ENCODE data around the gene GNB1L. TPM values are rescaled to one million over a fixed set of nuclear protein-coding genes. Genes with fewer than 3 reads are reported as not detected.
A peak's percentile ranks its signal among the peaks of the same experiment; 100 is the strongest.

Gene GNB1L
- total and polyA plus RNA-seq, 9 of the 15 experiments (the other 6 are each of a cell fraction or from before 2014, with no cell fraction given): 0.56 to 50.5 (median 10.2) TPM

- TF ChIP-seq USF1 (CRISPR knock-in tag; IDR thresholded peaks at IDR 0.05) (0 out of 2 replicates have a peak, but pooled peaks have one; percentile 39), MLLT1 (IDR thresholded peaks at IDR 0.05) (no peak), PHF8 (IDR thresholded peaks at IDR 0.05; ENCODE audit: borderline replicate concordance, low read length) (peak; percentile 7; the same call in 1 of the 2 replicates), PHTF2 (CRISPR knock-in tag; IDR thresholded peaks at IDR 0.05) (no peak), CEBPG (CRISPR knock-in tag; IDR thresholded peaks at IDR 0.05) (peak; percentile 11; the same call in 1 of the 2 replicates), CEBPG (tag; conservative IDR thresholded peaks at IDR 0.05 in 1 of 2, IDR thresholded peaks at IDR 0.05 in 1 of 2) (no peak), PTTG1 (tag; IDR thresholded peaks at IDR 0.05; ENCODE audit: low read depth) (no peak), MTA3 (IDR thresholded peaks at IDR 0.05; ENCODE audit: borderline replicate concordance) (no peak), TEAD4 (IDR thresholded peaks at IDR 0.05; ENCODE audit: low read length) (no peak), TEAD4 (CRISPR knock-in tag; IDR thresholded peaks at IDR 0.05; ENCODE audit: borderline replicate concordance) (0 out of 2 replicates have a peak, but pooled peaks have one; percentile 61), TSC22D4 (tag; IDR thresholded peaks at IDR 0.05) (no peak), KLF1 (tag; IDR thresholded peaks at IDR 0.05) (no peak), EZH2 (IDR thresholded peaks at IDR 0.05; ENCODE audit: borderline replicate concordance, low read depth, low read length) (no peak), POLR2A (conservative IDR thresholded peaks at IDR 0.05) (no peak)
- TF ChIP-seq, protein P1, sequence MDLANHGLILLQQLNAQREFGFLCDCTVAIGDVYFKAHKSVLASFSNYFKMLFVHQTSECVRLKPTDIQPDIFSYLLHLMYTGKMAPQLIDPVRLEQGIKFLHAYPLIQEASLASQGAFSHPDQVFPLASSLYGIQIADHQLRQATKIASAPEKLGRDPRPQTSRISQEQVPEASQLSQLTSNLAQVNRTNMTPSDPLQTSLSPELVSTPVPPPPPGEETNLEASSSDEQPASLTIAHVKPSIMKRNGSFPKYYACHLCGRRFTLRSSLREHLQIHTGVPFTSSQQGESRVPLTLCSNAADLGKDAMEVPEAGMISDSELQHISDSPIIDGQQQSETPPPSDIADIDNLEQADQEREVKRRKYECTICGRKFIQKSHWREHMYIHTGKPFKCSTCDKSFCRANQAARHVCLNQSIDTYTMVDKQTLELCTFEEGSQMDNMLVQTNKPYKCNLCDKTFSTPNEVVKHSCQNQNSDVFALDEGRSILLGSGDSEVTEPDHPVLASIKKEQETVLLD (IDR thresholded peaks at IDR 0.05): no peak
- TF ChIP-seq, protein P2, sequence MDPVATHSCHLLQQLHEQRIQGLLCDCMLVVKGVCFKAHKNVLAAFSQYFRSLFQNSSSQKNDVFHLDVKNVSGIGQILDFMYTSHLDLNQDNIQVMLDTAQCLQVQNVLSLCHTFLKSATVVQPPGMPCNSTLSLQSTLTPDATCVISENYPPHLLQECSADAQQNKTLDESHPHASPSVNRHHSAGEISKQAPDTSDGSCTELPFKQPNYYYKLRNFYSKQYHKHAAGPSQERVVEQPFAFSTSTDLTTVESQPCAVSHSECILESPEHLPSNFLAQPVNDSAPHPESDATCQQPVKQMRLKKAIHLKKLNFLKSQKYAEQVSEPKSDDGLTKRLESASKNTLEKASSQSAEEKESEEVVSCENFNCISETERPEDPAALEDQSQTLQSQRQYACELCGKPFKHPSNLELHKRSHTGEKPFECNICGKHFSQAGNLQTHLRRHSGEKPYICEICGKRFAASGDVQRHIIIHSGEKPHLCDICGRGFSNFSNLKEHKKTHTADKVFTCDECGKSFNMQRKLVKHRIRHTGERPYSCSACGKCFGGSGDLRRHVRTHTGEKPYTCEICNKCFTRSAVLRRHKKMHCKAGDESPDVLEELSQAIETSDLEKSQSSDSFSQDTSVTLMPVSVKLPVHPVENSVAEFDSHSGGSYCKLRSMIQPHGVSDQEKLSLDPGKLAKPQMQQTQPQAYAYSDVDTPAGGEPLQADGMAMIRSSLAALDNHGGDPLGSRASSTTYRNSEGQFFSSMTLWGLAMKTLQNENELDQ (CRISPR knock-in tag; IDR thresholded peaks at IDR 0.05; ENCODE audit: borderline replicate concordance): no peak
- TF ChIP-seq, protein P3, sequence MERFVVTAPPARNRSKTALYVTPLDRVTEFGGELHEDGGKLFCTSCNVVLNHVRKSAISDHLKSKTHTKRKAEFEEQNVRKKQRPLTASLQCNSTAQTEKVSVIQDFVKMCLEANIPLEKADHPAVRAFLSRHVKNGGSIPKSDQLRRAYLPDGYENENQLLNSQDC (CRISPR knock-in tag; IDR thresholded peaks at IDR 0.05): no peak
Measured at GRCh38 chr22:19793661-19794310, 60.9 kb downstream of the GNB1L start (continued).
